Heart right ventricle (tissue), 16 donors: ENCODE results near the gene PRPS1. TPM values are rescaled to one million over a fixed set of nuclear protein-coding genes. Genes with fewer than 3 reads are reported as not detected.
"Not testable (repeated sequence)": the region's sequence is repeated elsewhere in the genome, so short reads cannot be mapped to it uniquely, and the experiment has no call there.

Source experiments
- ATAC-seq, 8 donors: fragments of 200-7000 bp; cut with Tn5 transposase; one replicate each; pipeline ENCODE4 v1.9.1; 2020; ENCODE audit warnings: mild to moderate bottlenecking in 8 of 8, moderate library complexity in 8 of 8, moderate number of reproducible peaks in 1 of 8
- DNase-seq, 2 donors: peaks; one replicate each; pipeline ENCODE4 v3.0.0-alpha.2; 2020
- H3K27ac ChIP-seq, 10 donors: fragments of 200-600 bp; sonication (generic) in 2 of 10; one replicate each; pipeline versions ENCODE4 v1.5.0 to v1.8.0; 2020 to 2022; ENCODE audit warnings: mild to moderate bottlenecking in 3 of 10
- H3K27me3 ChIP-seq, 7 donors: fragments of 200-600 bp; one replicate each; pipeline ENCODE4 v1.8.0; 2021 to 2022; ENCODE audit warnings: mild to moderate bottlenecking in 2 of 7
- H3K36me3 ChIP-seq, 9 donors: fragments of 200-600 bp; sonication (generic) in 1 of 9; one replicate each; pipeline versions ENCODE4 v1.5.0 to v1.8.0; 2020 to 2022; ENCODE audit warnings: mild to moderate bottlenecking in 2 of 9
- H3K4me1 ChIP-seq, 9 donors: fragments of 200-600 bp; sonication (generic) in 1 of 9; one replicate each; pipeline versions ENCODE4 v1.5.0 to v1.8.0; 2020 to 2022; ENCODE audit warnings: mild to moderate bottlenecking in 4 of 9
- H3K4me3 ChIP-seq, 10 donors: fragments of 200-600 bp; sonication (generic) in 2 of 10; one replicate each; pipeline versions ENCODE4 v1.5.0 to v1.8.0; 2020 to 2022; ENCODE audit warnings: mild to moderate bottlenecking in 7 of 10, moderate library complexity in 2 of 10
- H3K9me3 ChIP-seq, 11 donors: fragments of 200-600 bp in 10 of 11; sonication (generic) in 2 of 11; one replicate each; pipeline versions ENCODE4 v1.5.0 to v1.8.0; 2013 to 2022; ENCODE audit warnings: mild to moderate bottlenecking in 2 of 11, control low read depth in 1 of 11, moderate library complexity in 1 of 11
- WGBS, 2 donors: extraction: QIAGEN DNeasy Blood & Tissue Kit; methylation state at CpG; one replicate each; pipeline ENCODE4 v1.1.7; 2013; ENCODE audit warnings: inconsistent platforms in 1 of 2; 5-methylcytosine and 5-hydroxymethylcytosine counted together
- intact Hi-C, 10 donors: fragments of 100-400 bp; cut with DNase I; formaldehyde crosslinking; loops; one replicate each; pipeline versions ENCODE4 v1.11.1 to v1.14.2; 2022
- polyA plus RNA-seq, 2 donors: library from polyadenylated mRNA; stranded (reverse); fragments of 200-250 nt; gene quantifications; one replicate each; pipeline ENCODE4 v1.2.3, GENCODE V29; 2013
- total RNA-seq, 10 donors: library from RNA; stranded (reverse); fragmentation: NEBNext Ultra II Directional in 3 of 10; extraction: Animal tissue kit (Norgen Biotek cat#: 25700) in 3 of 10; gene quantifications; one replicate each; pipeline versions ENCODE4 v1.2.1 to v1.2.4, GENCODE V29; 2021 to 2023
- TF ChIP-seq, protein P1 (sequence below), 9 donors: fragments of 200-600 bp; sonication (generic) in 2 of 9; IDR thresholded peaks; one replicate each; pipeline versions ENCODE4 v1.5.0 to v1.8.0; 2021 to 2022; ENCODE audit warnings: antibody characterized with exemption in 9 of 9, mild to moderate bottlenecking in 5 of 9, moderate library complexity in 1 of 9
- donor health status: Arrhythmogenic right ventricular cardiomyopathy.
- donor health status: ischemic (EF 13 %, LVEDD 7.1; RV severe dilation, severe dysfunction).
- donor health status: healthy with polysubstance abuse.
- donor health status: DM: no; HTN: yes; CAD: no.
- donor health status: DM: no; HTN: no; CAD: no.
- donor health status: ischemic (EF 25% LVEDD 6.9; RV normal size, moderate dysfunction).
- donor health status: ischemic (EF 25% LVEDD 5.7; RV mildly dilated, moderate dysfunction).
- donor health status: healthy.
- donor health status: DM: yes; HTN: yes; CAD: no.
- donor health status: Ischemic cardiomyopathy.
- donor health status: ischemic (EF 35%, LVEDD 5.7; RV mildly dilated, moderate dysfunction).
- donor health status: nonischemic (EF 11% LVEDD 7.7; RV severe dilation, severe dysfunction).
- donor health status: DM: yes; HTN: yes; CAD: no.
- donor health status: PGD.
- donor health status: ischemic (EF 29% LVEDD 5.4; RV normal size, mild dysfunction).
- donor health status: nonischemic (EF 23%, LVEDD 6.1; RV moderate dilation, normal function).

The PRPS1 gene
- total and polyA plus RNA-seq, 12 donors = 4.9 to 31.6 (median 27.0) TPM

DNA sequence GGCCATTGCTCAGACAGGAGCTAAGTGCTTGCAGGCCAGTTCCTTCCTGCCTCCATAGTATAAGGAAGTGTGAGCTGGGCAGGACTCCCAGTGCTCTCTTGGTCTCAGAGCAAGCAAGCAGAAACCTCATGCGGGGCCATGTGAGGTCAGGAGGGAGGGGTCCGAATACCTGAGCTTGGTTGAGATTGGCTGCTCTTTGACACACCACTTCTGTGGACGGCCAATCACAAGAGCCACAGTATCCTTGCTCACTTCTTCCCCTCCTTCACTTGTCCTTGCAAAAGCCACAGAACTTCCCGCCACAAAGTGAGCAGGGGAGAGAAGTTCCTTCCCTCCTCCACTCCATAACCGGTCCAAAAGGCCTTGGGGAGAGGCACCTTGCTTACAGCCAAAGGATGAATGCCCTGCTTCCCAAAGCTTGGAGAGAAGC, 56.7 kb downstream of the PRPS1 start:
- peak; percentile 45 to 91 (median 90) for ATAC-seq
- H3K27me3 ChIP-seq = peaks cover 0 to 32% (median 0%) of the 10 kb centered on the region in 7 donors
- WGBS, 2 donors = 50 to 78% methylated on average over 5 of the region's 5 CpGs
- TF ChIP-seq, protein P1, sequence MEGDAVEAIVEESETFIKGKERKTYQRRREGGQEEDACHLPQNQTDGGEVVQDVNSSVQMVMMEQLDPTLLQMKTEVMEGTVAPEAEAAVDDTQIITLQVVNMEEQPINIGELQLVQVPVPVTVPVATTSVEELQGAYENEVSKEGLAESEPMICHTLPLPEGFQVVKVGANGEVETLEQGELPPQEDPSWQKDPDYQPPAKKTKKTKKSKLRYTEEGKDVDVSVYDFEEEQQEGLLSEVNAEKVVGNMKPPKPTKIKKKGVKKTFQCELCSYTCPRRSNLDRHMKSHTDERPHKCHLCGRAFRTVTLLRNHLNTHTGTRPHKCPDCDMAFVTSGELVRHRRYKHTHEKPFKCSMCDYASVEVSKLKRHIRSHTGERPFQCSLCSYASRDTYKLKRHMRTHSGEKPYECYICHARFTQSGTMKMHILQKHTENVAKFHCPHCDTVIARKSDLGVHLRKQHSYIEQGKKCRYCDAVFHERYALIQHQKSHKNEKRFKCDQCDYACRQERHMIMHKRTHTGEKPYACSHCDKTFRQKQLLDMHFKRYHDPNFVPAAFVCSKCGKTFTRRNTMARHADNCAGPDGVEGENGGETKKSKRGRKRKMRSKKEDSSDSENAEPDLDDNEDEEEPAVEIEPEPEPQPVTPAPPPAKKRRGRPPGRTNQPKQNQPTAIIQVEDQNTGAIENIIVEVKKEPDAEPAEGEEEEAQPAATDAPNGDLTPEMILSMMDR (IDR thresholded peaks at IDR 0.05) = no peak
- peaks cover 3 to 43% (median 26%) of the 10 kb centered on the region in 9 donors for H3K4me1 ChIP-seq
- H3K27ac ChIP-seq = peak overlapping the region in 8 of 10 donors; percentile 22 to 71 (median 54)
- intact Hi-C loops = no loop called here
- H3K9me3 ChIP-seq = no peaks in the 10 kb centered on the region
- DNase-seq = peak; percentile 48 to 57
- no peaks in the 10 kb centered on the region for H3K36me3 ChIP-seq
- no peak overlapping the region for H3K4me3 ChIP-seq

DNA sequence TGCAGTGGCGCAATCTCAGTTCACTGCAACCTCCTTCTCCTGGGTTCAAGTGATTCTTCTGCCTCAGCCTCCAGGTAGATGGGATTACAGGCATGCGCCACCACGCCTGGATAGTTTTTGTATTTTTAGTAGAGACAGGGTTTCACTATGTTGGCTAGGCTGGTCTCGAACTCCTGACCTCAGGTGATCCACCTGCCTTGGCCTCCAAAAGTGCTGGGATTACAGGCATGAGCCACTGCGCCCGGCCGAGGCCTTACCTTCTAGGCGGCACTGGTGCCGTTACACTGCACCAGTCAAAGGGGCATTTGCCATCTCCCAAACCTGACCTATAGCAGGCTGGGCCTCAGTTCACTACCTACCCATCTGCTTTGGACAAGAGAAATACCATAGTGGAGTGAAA, 57.3 kb downstream of the PRPS1 start:
- peaks cover 0 to 29% (median 0%) of the 10 kb centered on the region in 7 donors for H3K27me3 ChIP-seq
- intact Hi-C loops, DNase-seq, H3K4me3 ChIP-seq, H3K9me3 ChIP-seq, H3K36me3 ChIP-seq, ATAC-seq: not testable (repeated sequence)
- 96 to 98% methylated on average over 9 of the region's 9 CpGs for WGBS, 2 donors
- peak overlapping the region in 8 of 10 donors; percentile 22 to 71 (median 54) for H3K27ac ChIP-seq
- peaks cover 3 to 42% (median 26%) of the 10 kb centered on the region in 9 donors for H3K4me1 ChIP-seq

DNA sequence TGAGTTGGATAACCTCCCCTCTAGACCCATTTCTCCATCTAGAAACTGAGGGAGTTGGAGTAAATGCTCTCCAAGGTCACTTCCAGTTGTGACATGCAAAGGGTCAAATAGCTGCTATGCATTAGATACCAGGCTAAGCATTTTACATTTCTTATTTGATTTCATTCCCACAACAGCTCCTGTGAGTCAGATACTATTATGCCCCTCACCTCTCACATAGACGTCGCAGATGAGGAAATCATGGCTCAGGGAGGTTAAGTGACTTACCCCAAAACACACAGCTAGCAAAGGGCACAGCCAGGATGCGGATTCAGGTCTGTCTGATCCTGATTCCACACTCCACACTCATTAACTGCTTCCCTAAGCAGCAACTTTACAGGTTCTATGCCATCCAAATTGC, 57.7 kb downstream of the PRPS1 start:
- H3K4me3 ChIP-seq = no peak overlapping the region
- no peak for DNase-seq
- H3K27me3 ChIP-seq = peaks cover 0 to 24% (median 0%) of the 10 kb centered on the region in 7 donors
- TF ChIP-seq, protein P1 (IDR thresholded peaks at IDR 0.05) = no peak
- 87 to 91% methylated on average over 3 of the region's 3 CpGs for WGBS, 2 donors
- H3K9me3 ChIP-seq = no peaks in the 10 kb centered on the region
- no peaks in the 10 kb centered on the region for H3K36me3 ChIP-seq
- peaks cover 3 to 42% (median 26%) of the 10 kb centered on the region in 9 donors for H3K4me1 ChIP-seq
- ATAC-seq = no peak
- H3K27ac ChIP-seq = peak overlapping the region in 3 of 10 donors; percentile 22 to 71 (median 61)
- intact Hi-C loops = no loop called here

DNA sequence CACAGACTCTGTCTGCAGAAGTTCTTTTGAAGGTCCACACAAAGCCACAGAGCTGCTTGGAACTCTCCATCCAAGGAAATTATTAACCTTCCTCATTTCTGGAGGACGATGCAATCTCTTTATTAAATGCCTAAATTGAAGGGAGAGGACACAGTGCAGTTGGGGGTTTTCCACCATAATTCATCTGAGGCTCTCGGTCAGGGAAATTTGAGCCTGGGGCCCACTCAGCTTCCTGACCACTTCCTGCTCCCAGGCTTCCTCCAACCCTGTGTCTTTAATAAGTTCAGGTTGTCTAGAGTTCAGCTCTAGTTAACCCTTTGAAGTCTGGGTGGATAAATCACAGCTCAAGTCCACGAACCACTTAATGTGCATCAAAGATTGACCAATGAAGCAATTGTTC, 58.5 kb downstream of the PRPS1 start:
- ATAC-seq = no peak
- Histone ChIP-seq H3K4me3 (no peak overlapping the region), H3K27ac (peak overlapping the region in 1 of 10 donors; percentile 20), H3K9me3 (no peaks in the 10 kb centered on the region), H3K27me3 (peaks cover 0 to 23% (median 0%) of the 10 kb centered on the region in 7 donors), H3K36me3 (no peaks in the 10 kb centered on the region), H3K4me1 (peaks cover 3 to 42% (median 26%) of the 10 kb centered on the region in 9 donors)
- 59 to 64% methylated on average over 3 of the region's 3 CpGs for WGBS, 2 donors
- TF ChIP-seq, protein P1 (IDR thresholded peaks at IDR 0.05) = no peak
- no peak for DNase-seq
- intact Hi-C loops = no loop called here

DNA sequence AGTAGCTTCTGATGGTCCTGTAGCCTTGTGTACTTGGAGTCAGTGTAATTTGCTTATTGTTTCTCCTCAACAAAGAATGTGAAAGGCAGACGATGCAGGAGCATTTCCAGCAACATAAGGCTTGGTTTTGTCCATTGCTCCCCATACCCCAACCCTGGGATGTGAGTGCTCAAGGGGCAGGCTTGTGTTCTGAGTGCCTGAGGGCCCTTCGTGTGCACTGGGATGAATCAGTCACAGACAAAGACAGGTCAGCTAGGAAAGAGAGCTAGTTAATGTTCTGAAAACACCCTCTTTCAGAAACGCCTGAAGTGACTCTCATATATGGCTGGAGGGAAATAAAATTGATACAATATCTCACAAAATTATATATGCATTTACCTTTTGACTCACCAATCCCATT, 59.1 kb downstream of the PRPS1 start:
- WGBS, 2 donors = 89 to 91% methylated on average over 3 of the region's 3 CpGs
- H3K27ac ChIP-seq = no peak overlapping the region
- intact Hi-C loops = no loop called here

More for the DNA sequence above, 59.1 kb downstream of the PRPS1 start:
- ATAC-seq (no peak), DNase-seq (no peak)
- TF ChIP-seq, protein P1 (IDR thresholded peaks at IDR 0.05) = no peak
- peaks cover 0 to 17% (median 0%) of the 10 kb centered on the region in 7 donors for H3K27me3 ChIP-seq
- no peaks in the 10 kb centered on the region for H3K9me3 ChIP-seq
- H3K4me1 ChIP-seq = peaks cover 3 to 42% (median 26%) of the 10 kb centered on the region in 9 donors
- no peaks in the 10 kb centered on the region for H3K36me3 ChIP-seq
- H3K4me3 ChIP-seq = no peak overlapping the region
